ENCODE measurements around the gene CDKN2D. TPM values are rescaled to one million over a fixed set of nuclear protein-coding genes. Genes with fewer than 3 reads are reported as not detected.
A peak's percentile ranks its signal among the peaks of the same experiment; 100 is the strongest.

Gene CDKN2D
- total RNA-seq, 1 experiment from 2014 or later, result 13.8 TPM

DNA sequence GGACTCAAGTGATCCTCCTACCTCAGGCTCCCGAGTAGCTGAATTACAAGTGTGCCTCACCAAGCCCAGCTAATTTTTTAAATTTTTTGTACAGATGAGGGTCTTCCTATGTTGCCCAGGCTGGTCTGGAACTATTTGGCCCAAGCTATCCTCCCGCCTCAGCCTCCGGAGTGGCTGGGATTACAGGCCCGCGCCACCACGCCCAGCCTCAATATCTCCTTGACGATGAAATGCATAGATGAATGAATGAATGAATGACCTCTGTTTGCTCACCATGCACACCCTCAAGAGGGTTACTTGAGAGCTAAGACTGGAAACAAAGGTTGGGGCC lies 33.2 kb upstream of the CDKN2D start:
- no peaks in the 10 kb centered on the region for H3K9me3 ChIP-seq (ENCODE audit: control insufficient read depth in 1 of 2, insufficient read depth in 1 of 2, low read depth in 1 of 2, low read length in 2 of 2)
- no TSS peak for BruUV-seq (replicated peaks)
- H3K4me2 ChIP-seq (ENCODE audit: low read length), result peak overlapping the region; percentile 93
- no peaks in the 10 kb centered on the region for H3K79me2 ChIP-seq (ENCODE audit: insufficient read depth, low read length)
- no peak overlapping the region for H3K27ac ChIP-seq (ENCODE audit: low read depth, low read length)
- no peak overlapping the region for H3K4me3 ChIP-seq (replicated peaks in 1 of 2; ENCODE audit: low read depth in 1 of 2, low read length in 2 of 2)
- TF ChIP-seq CEBPB (IDR thresholded peaks at IDR 0.05; ENCODE audit: low read depth) (no peak), POLR2AphosphoS5 (IDR thresholded peaks at IDR 0.05; ENCODE audit: low read depth, low read length) (no peak), SIN3A (IDR thresholded peaks at IDR 0.05; ENCODE audit: low read depth) (no peak), ZFX (IDR thresholded peaks at IDR 0.05) (no peak), JUND (IDR thresholded peaks at IDR 0.05) (no peak), YY1 (IDR thresholded peaks at IDR 0.05; ENCODE audit: extremely low read depth, insufficient replicate concordance, low read depth, low read length) (no peak), RAD21 (IDR thresholded peaks at IDR 0.05; ENCODE audit: low read depth) (no peak), POLR2A (IDR thresholded peaks at IDR 0.05; ENCODE audit: borderline replicate concordance, extremely low read depth, insufficient read depth, insufficient read length) (no peak), CBX3 (IDR thresholded peaks at IDR 0.05; ENCODE audit: low read depth) (no peak)
- TF ChIP-seq, protein P1, sequence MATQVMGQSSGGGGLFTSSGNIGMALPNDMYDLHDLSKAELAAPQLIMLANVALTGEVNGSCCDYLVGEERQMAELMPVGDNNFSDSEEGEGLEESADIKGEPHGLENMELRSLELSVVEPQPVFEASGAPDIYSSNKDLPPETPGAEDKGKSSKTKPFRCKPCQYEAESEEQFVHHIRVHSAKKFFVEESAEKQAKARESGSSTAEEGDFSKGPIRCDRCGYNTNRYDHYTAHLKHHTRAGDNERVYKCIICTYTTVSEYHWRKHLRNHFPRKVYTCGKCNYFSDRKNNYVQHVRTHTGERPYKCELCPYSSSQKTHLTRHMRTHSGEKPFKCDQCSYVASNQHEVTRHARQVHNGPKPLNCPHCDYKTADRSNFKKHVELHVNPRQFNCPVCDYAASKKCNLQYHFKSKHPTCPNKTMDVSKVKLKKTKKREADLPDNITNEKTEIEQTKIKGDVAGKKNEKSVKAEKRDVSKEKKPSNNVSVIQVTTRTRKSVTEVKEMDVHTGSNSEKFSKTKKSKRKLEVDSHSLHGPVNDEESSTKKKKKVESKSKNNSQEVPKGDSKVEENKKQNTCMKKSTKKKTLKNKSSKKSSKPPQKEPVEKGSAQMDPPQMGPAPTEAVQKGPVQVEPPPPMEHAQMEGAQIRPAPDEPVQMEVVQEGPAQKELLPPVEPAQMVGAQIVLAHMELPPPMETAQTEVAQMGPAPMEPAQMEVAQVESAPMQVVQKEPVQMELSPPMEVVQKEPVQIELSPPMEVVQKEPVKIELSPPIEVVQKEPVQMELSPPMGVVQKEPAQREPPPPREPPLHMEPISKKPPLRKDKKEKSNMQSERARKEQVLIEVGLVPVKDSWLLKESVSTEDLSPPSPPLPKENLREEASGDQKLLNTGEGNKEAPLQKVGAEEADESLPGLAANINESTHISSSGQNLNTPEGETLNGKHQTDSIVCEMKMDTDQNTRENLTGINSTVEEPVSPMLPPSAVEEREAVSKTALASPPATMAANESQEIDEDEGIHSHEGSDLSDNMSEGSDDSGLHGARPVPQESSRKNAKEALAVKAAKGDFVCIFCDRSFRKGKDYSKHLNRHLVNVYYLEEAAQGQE (IDR thresholded peaks at IDR 0.05; ENCODE audit: low read depth), result no peak
- no peak for DNase-seq (ENCODE audit: low read depth, low spot score)
- CTCF ChIA-PET, result interaction anchor here (1.3 to 1.6 kb wide), 2 partner anchors 21 to 42 kb away, joined by 4 to 6 read pairs; no protein-coding TSS in a partner anchor
- intact Hi-C loops (cut with micrococcal nuclease), result no loop called here
- H3K27me3 ChIP-seq (ENCODE audit: insufficient read depth, low read length), result no peaks in the 10 kb centered on the region
- no peak overlapping the region for H3K9ac ChIP-seq (ENCODE audit: low read length)
- H3K9me2 ChIP-seq (ENCODE audit: insufficient read depth), result no peaks in the 10 kb centered on the region
- peaks cover 5 to 16% of the 10 kb centered on the region in 2 experiments; a peak in 3 of 4 replicates for H3K4me1 ChIP-seq (ENCODE audit: control insufficient read depth in 1 of 2, insufficient read depth in 2 of 2, low read length in 2 of 2)
- POLR2A ChIA-PET, result interaction anchor here (0.5 kb wide), 1 partner anchor 33 kb away, joined by 5 read pairs; no protein-coding TSS in a partner anchor
- no peaks in the 10 kb centered on the region for H3K36me3 ChIP-seq (ENCODE audit: control insufficient read depth in 1 of 2, insufficient read depth in 2 of 2, low read length in 2 of 2)
- no peak for ATAC-seq
- RAD21 ChIA-PET (ENCODE audit: low non-redundant PET in 1 of 2, low total read pairs in 2 of 2, uncharacterized antibody in 2 of 2, unreplicated experiment in 2 of 2), result interaction anchor here in 1 of 2 experiments (0.6 kb wide), 1 partner anchor 43 kb away, joined by 4 read pairs; no protein-coding TSS in a partner anchor
- no peaks in the 10 kb centered on the region for H4K20me1 ChIP-seq (ENCODE audit: insufficient read depth)
- peak overlapping the region; percentile 94 for H2AFZ ChIP-seq (ENCODE audit: low read depth, low read length, poor library complexity, severe bottlenecking)

Measured in HCT116 (cell line).